Liver (tissue), 9 donors: Measurements from ENCODE around the gene C11orf68. TPM values are rescaled to one million over a fixed set of nuclear protein-coding genes. Genes with fewer than 3 reads are reported as not detected.

Source experiments
- DNase-seq: peaks from one replicate; pipeline ENCODE4 v3.0.0-alpha.2; 2017; ENCODE audit warnings: low spot score
- H3K27ac ChIP-seq, 2 donors: one replicate each; pipeline ENCODE4 v1.7.0; 2013; ENCODE audit warnings: inconsistent platforms in 2 of 2, low read length in 2 of 2, control low read depth in 1 of 2, low read depth in 1 of 2, mild to moderate bottlenecking in 1 of 2
- H3K27me3 ChIP-seq, 4 donors: one replicate each; pipeline versions ENCODE4 v1.6.1 to v1.7.0; 2013; ENCODE audit warnings: low read length in 3 of 4, inconsistent platforms in 1 of 4, mild to moderate bottlenecking in 1 of 4, moderate library complexity in 1 of 4; ENCODE audit not compliant: control insufficient read depth in 4 of 4, insufficient read depth in 4 of 4
- H3K36me3 ChIP-seq, 4 donors: one replicate each; pipeline versions ENCODE4 v1.6.1 to v1.7.0; 2013; ENCODE audit warnings: low read length in 3 of 4, mild to moderate bottlenecking in 3 of 4, low read depth in 1 of 4, moderate library complexity in 1 of 4; ENCODE audit not compliant: control insufficient read depth in 4 of 4, insufficient read depth in 3 of 4
- H3K4me1 ChIP-seq, 4 donors: one replicate each; pipeline versions ENCODE4 v1.6.1 to v1.7.0; 2013; ENCODE audit warnings: low read length in 3 of 4, mild to moderate bottlenecking in 3 of 4, moderate library complexity in 1 of 4; ENCODE audit not compliant: control insufficient read depth in 4 of 4, insufficient read depth in 4 of 4
- H3K4me3 ChIP-seq, 3 donors: one replicate each; pipeline versions ENCODE4 v1.6.1 to v1.7.0; 2013; ENCODE audit warnings: low read length in 3 of 3, control low read depth in 1 of 3, low read depth in 1 of 3, mild to moderate bottlenecking in 1 of 3
- H3K9ac ChIP-seq, 2 donors: one replicate each; pipeline ENCODE4 v1.7.0; 2013; ENCODE audit warnings: low read length in 2 of 2, mild to moderate bottlenecking in 2 of 2, moderate library complexity in 2 of 2, control low read depth in 1 of 2, low read depth in 1 of 2
- H3K9me3 ChIP-seq, 4 donors: one replicate each; pipeline versions ENCODE4 v1.6.1 to v1.7.0; 2013; ENCODE audit warnings: low read length in 3 of 4; ENCODE audit not compliant: control insufficient read depth in 4 of 4
- EGR1 ChIP-seq, 2 donors: IDR thresholded peaks; 2 replicates each; pipeline ENCODE4 v1.6.1; 2016 to 2018; ENCODE audit warnings: antibody characterized with exemption in 2 of 2, low read depth in 2 of 2
- FOXA2 ChIP-seq: IDR thresholded peaks from 2 replicates; pipeline ENCODE4 v1.6.1; 2016; ENCODE audit warnings: antibody characterized with exemption
- GABPA ChIP-seq, 2 donors: IDR thresholded peaks in 1 of 2; conservative IDR thresholded peaks in 1 of 2; 2 replicates each; pipeline ENCODE4 v1.6.1; 2016; ENCODE audit warnings: antibody characterized with exemption in 2 of 2, mild to moderate bottlenecking in 1 of 2, moderate library complexity in 1 of 2
- HNF4A ChIP-seq, 2 donors: conservative IDR thresholded peaks; 2 replicates each; pipeline ENCODE4 v1.6.1; 2016; ENCODE audit warnings: antibody characterized with exemption in 2 of 2, mild to moderate bottlenecking in 2 of 2
- HNF4G ChIP-seq: IDR thresholded peaks from 2 replicates; pipeline ENCODE4 v1.6.1; 2016; ENCODE audit warnings: antibody characterized with exemption
- JUND ChIP-seq, 2 donors: IDR thresholded peaks; 2 replicates each; pipeline ENCODE4 v1.6.1; 2016; ENCODE audit warnings: antibody characterized with exemption in 2 of 2
- NR2F2 ChIP-seq: IDR thresholded peaks from 2 replicates; pipeline ENCODE4 v1.6.1; 2016; ENCODE audit warnings: antibody characterized with exemption
- RAD21 ChIP-seq, 2 donors: IDR thresholded peaks; 2 replicates each; pipeline ENCODE4 v1.6.1; 2016; ENCODE audit warnings: antibody characterized with exemption in 2 of 2, mild to moderate bottlenecking in 2 of 2
- RXRA ChIP-seq, 2 donors: IDR thresholded peaks; 2 replicates each; pipeline ENCODE4 v1.6.1; 2017 to 2018; ENCODE audit warnings: antibody characterized with exemption in 2 of 2, mild to moderate bottlenecking in 1 of 2
- SP1 ChIP-seq: IDR thresholded peaks from 2 replicates; pipeline ENCODE4 v1.6.1; 2018; ENCODE audit warnings: antibody characterized with exemption, mild to moderate bottlenecking
- TAF1 ChIP-seq: conservative IDR thresholded peaks from 2 replicates; pipeline ENCODE4 v1.6.1; 2016; ENCODE audit warnings: antibody characterized with exemption, mild to moderate bottlenecking
- YY1 ChIP-seq: IDR thresholded peaks from 2 replicates; pipeline ENCODE4 v1.6.1; 2016; ENCODE audit warnings: antibody characterized with exemption, mild to moderate bottlenecking
- WGBS: extraction: QIAGEN DNeasy Blood & Tissue Kit; methylation state at CpG from one replicate; pipeline ENCODE4 v1.1.7; 2013; 5-methylcytosine and 5-hydroxymethylcytosine counted together
- polyA plus RNA-seq, 2 donors: library from polyadenylated mRNA; stranded (reverse) in 1 of 2; unstranded in 1 of 2; fragments of 200-250 nt in 1 of 2; fragments of >200 nt in 1 of 2; fragmentation: Nextera tagmentation in 1 of 2; extraction: Ambion mirVana in 1 of 2; gene quantifications; one replicate each; pipeline versions ENCODE4 v1.2.1 to v1.2.3, GENCODE V29; 2013 to 2015
- total RNA-seq, 2 donors: library from RNA; depleted of rRNA; stranded (reverse); fragments of >200 nt; gene quantifications; one replicate each; pipeline ENCODE4 v1.2.3, GENCODE V29; 2014
- TF ChIP-seq, protein P1 (sequence below): fragments of 150-350 bp; IDR thresholded peaks from 2 replicates; pipeline ENCODE4 v1.5.1; 2017; ENCODE audit warnings: improper control_type of control experiment, low read depth, low read length; ENCODE audit not compliant: missing input control
- TF ChIP-seq, protein P2 (sequence below): IDR thresholded peaks from 2 replicates; pipeline ENCODE4 v1.6.1; 2016; ENCODE audit warnings: antibody characterized with exemption, mild to moderate bottlenecking
- TF ChIP-seq, protein P3 (sequence below): IDR thresholded peaks from 2 replicates; pipeline ENCODE4 v1.6.1; 2016; ENCODE audit warnings: antibody characterized with exemption
- TF ChIP-seq, protein P4 (sequence below): IDR thresholded peaks from 2 replicates; pipeline ENCODE4 v1.6.1; 2016; ENCODE audit warnings: antibody characterized with exemption
- TF ChIP-seq, protein P5 (sequence below): IDR thresholded peaks from 2 replicates; pipeline ENCODE4 v1.6.1; 2016; ENCODE audit warnings: antibody characterized with exemption
- donor health status: healthy.
- donor health status: healthy.
- donor health status: healthy.
- donor health status: healthy.
- donor health status: healthy.

Gene C11orf68
- total and polyA plus RNA-seq, 4 donors = 4.4 to 15.4 (median 11.2) TPM

DNA sequence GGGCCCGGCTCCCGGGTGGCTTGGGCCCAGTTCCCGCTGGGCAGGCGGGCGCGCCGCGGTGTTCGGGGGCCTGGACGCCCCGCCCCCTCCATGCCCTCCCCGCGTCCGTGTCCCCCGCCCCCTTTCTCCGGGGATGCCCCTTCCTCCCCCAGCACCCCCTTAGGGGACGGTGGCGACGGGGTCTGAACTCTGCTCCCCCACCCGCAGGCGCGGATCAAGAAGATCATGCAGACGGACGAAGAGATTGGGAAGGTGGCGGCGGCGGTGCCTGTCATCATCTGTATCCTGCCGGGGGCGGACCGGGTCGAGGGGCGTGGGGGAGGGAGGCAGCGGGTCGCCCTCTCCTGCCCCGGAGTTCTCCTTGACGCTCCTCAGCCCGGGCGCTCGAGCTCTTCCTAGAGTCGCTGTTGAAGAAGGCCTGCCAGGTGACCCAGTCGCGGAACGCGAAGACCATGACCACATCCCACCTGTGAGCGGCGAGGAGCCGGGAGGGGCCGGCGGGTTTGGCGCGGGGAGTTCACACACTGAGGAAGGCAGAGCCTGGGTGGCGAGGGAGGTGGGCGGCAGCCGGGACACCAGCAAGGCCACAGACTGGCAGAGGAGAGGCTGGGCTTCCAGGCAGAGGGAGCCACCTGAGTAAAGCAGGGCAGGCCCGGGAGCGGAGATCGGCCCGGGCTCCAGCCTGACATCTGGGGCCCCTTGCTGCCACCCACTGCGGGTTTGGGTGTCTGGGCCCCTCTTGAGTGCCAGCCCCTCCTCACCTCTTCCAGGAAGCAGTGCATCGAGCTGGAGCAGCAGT lies 910 bp upstream of the C11orf68 start:
- peak overlapping the region in 1 of 2 donors; percentile 27 for H3K9ac ChIP-seq
- peaks cover 0 to 9% (median 4%) of the 10 kb centered on the region in 4 donors for H3K36me3 ChIP-seq
- H3K9me3 ChIP-seq = no peaks in the 10 kb centered on the region
- H3K27me3 ChIP-seq = no peaks in the 10 kb centered on the region
- peaks cover 7 to 31% (median 21%) of the 10 kb centered on the region in 4 donors for H3K4me1 ChIP-seq
- peak overlapping the region; percentile 56 to 86 (median 76) for H3K4me3 ChIP-seq
- no peak for DNase-seq
- 2% methylated on average over 60 of the region's 60 CpGs for WGBS
- H3K27ac ChIP-seq = peak overlapping the region; percentile 32 to 67
- no peak for TF ChIP-seq RXRA (IDR thresholded peaks at IDR 0.05)
- TF ChIP-seq GABPA (IDR thresholded peaks at IDR 0.05 in 1 of 2, conservative IDR thresholded peaks at IDR 0.05 in 1 of 2) = no peak
- TF ChIP-seq, protein P1, sequence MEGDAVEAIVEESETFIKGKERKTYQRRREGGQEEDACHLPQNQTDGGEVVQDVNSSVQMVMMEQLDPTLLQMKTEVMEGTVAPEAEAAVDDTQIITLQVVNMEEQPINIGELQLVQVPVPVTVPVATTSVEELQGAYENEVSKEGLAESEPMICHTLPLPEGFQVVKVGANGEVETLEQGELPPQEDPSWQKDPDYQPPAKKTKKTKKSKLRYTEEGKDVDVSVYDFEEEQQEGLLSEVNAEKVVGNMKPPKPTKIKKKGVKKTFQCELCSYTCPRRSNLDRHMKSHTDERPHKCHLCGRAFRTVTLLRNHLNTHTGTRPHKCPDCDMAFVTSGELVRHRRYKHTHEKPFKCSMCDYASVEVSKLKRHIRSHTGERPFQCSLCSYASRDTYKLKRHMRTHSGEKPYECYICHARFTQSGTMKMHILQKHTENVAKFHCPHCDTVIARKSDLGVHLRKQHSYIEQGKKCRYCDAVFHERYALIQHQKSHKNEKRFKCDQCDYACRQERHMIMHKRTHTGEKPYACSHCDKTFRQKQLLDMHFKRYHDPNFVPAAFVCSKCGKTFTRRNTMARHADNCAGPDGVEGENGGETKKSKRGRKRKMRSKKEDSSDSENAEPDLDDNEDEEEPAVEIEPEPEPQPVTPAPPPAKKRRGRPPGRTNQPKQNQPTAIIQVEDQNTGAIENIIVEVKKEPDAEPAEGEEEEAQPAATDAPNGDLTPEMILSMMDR = no peak
- TF ChIP-seq SP1 = no peak
- TF ChIP-seq, protein P2, sequence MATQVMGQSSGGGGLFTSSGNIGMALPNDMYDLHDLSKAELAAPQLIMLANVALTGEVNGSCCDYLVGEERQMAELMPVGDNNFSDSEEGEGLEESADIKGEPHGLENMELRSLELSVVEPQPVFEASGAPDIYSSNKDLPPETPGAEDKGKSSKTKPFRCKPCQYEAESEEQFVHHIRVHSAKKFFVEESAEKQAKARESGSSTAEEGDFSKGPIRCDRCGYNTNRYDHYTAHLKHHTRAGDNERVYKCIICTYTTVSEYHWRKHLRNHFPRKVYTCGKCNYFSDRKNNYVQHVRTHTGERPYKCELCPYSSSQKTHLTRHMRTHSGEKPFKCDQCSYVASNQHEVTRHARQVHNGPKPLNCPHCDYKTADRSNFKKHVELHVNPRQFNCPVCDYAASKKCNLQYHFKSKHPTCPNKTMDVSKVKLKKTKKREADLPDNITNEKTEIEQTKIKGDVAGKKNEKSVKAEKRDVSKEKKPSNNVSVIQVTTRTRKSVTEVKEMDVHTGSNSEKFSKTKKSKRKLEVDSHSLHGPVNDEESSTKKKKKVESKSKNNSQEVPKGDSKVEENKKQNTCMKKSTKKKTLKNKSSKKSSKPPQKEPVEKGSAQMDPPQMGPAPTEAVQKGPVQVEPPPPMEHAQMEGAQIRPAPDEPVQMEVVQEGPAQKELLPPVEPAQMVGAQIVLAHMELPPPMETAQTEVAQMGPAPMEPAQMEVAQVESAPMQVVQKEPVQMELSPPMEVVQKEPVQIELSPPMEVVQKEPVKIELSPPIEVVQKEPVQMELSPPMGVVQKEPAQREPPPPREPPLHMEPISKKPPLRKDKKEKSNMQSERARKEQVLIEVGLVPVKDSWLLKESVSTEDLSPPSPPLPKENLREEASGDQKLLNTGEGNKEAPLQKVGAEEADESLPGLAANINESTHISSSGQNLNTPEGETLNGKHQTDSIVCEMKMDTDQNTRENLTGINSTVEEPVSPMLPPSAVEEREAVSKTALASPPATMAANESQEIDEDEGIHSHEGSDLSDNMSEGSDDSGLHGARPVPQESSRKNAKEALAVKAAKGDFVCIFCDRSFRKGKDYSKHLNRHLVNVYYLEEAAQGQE = no peak
- TF ChIP-seq NR2F2 = no peak
- no peak for TF ChIP-seq JUND (IDR thresholded peaks at IDR 0.05)
- TF ChIP-seq, protein P3, sequence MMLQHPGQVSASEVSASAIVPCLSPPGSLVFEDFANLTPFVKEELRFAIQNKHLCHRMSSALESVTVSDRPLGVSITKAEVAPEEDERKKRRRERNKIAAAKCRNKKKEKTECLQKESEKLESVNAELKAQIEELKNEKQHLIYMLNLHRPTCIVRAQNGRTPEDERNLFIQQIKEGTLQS = no peak
- no peak for TF ChIP-seq HNF4A (conservative IDR thresholded peaks at IDR 0.05)
- TF ChIP-seq YY1 = no peak
- no peak for TF ChIP-seq EGR1 (IDR thresholded peaks at IDR 0.05; ENCODE audit: low read depth in 2 of 2)
- no peak for TF ChIP-seq FOXA2
- TF ChIP-seq, protein P4, sequence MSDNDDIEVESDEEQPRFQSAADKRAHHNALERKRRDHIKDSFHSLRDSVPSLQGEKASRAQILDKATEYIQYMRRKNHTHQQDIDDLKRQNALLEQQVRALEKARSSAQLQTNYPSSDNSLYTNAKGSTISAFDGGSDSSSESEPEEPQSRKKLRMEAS = no peak
- TF ChIP-seq, protein P5, sequence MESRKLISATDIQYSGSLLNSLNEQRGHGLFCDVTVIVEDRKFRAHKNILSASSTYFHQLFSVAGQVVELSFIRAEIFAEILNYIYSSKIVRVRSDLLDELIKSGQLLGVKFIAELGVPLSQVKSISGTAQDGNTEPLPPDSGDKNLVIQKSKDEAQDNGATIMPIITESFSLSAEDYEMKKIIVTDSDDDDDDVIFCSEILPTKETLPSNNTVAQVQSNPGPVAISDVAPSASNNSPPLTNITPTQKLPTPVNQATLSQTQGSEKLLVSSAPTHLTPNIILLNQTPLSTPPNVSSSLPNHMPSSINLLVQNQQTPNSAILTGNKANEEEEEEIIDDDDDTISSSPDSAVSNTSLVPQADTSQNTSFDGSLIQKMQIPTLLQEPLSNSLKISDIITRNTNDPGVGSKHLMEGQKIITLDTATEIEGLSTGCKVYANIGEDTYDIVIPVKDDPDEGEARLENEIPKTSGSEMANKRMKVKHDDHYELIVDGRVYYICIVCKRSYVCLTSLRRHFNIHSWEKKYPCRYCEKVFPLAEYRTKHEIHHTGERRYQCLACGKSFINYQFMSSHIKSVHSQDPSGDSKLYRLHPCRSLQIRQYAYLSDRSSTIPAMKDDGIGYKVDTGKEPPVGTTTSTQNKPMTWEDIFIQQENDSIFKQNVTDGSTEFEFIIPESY = no peak
- TF ChIP-seq TAF1 = no peak
- TF ChIP-seq RAD21 (IDR thresholded peaks at IDR 0.05) = no peak
- no peak for TF ChIP-seq HNF4G
